Natural killer cell treated with Interleukin-12 subunit alpha and Interleukin-12 subunit beta and Interleukin-15 and Interleukin-18, amount 100 ng/mL, for 72 hours (primary cell): Measurements from ENCODE around the gene SLC39A13. TPM values are rescaled to one million over a fixed set of nuclear protein-coding genes. Genes with fewer than 3 reads are reported as not detected.
A peak's percentile ranks its signal among the peaks of the same experiment; 100 is the strongest.

Experiments
- ATAC-seq, 2 donors: fragments of 150-1000 bp; cut with Tn5 transposase in 1 of 2; sonication (Bioruptor Pico), chemical (Tn5 transposase) in 1 of 2; 2 replicates each; pipeline ENCODE4 v1.10.0; 2021
- DNase-seq: peaks from one replicate; pipeline ENCODE4 v3.0.0; 2022; ENCODE audit warnings: low spot score
- H3K27ac Mint-ChIP-seq, 2 donors: 1 replicate in 1 of 2; 2 replicates in 1 of 2; pipeline ENCODE4 v1.8.0; 2022; ENCODE audit warnings: mixed read lengths in 2 of 2, mild to moderate bottlenecking in 1 of 2, moderate library complexity in 1 of 2
- H3K27me3 Mint-ChIP-seq, 2 donors: 1 replicate in 1 of 2; 2 replicates in 1 of 2; pipeline ENCODE4 v1.8.0; 2022; ENCODE audit warnings: mixed read lengths in 2 of 2
- H3K36me3 Mint-ChIP-seq: one replicate; pipeline ENCODE4 v1.8.0; 2022; ENCODE audit warnings: mixed read lengths
- H3K4me1 Mint-ChIP-seq, 2 donors: 1 replicate in 1 of 2; 2 replicates in 1 of 2; pipeline ENCODE4 v1.8.0; 2022; ENCODE audit warnings: low read depth in 2 of 2, mixed read lengths in 2 of 2, mild to moderate bottlenecking in 1 of 2
- H3K4me3 Mint-ChIP-seq: one replicate; pipeline ENCODE4 v1.8.0; 2022; ENCODE audit warnings: mixed read lengths
- H3K9me3 Mint-ChIP-seq: 2 replicates; pipeline ENCODE4 v1.8.0; 2022; ENCODE audit warnings: mixed read lengths
- total RNA-seq, 2 donors: library from RNA; stranded (reverse); gene quantifications; one replicate each; pipeline ENCODE4 v1.2.3, GENCODE V29; 2022

Gene SLC39A13
- total RNA-seq, 2 donors from 2014 or later = 20.9 to 31.3 TPM

GRCh38 chr11:47390422-47390760 lies 18.0 kb upstream of the SLC39A13 start:
- Mint-ChIP-seq H3K27ac (peak overlapping the region; percentile 54 to 85), H3K4me3 (no peak overlapping the region), H3K27me3 (no peaks in the 10 kb centered on the region), H3K36me3 (no peaks in the 10 kb centered on the region), H3K9me3 (no peaks in the 10 kb centered on the region), H3K4me1 (peaks cover 34 to 58% of the 10 kb centered on the region in 2 donors)
- no peak for ATAC-seq
- no peak for DNase-seq

DNA sequence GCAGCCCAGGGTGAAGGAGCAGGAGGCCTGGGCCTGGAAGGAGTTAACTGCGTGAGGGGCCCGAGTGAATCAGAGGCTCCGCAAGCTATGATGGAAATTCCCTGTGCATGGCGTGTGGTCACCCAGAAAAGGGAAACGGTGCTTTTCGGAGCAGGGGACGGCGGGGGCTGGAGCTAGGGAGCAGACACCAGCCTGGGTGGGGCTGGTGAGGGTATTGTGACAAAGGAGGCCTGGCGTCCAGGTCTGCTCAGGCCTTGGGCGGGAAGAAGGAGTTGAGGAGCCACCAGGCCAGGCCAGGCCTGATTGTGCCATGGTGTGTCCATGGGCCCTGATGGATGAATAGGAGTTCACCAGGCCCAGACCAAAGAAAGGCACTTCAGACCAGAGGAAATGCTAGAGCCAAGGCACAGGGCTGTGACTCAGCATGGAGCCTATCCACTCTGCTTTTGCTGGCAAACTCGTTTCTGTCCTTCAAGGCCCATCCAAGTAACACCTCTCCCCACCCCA lies 17.3 kb upstream of the SLC39A13 start:
- Mint-ChIP-seq H3K4me3 (no peak overlapping the region), H3K27me3 (no peaks in the 10 kb centered on the region), H3K9me3 (no peaks in the 10 kb centered on the region), H3K36me3 (no peaks in the 10 kb centered on the region), H3K4me1 (peaks cover 34 to 62% of the 10 kb centered on the region in 2 donors), H3K27ac (peak overlapping the region; percentile 54)
- no peak for DNase-seq
- no peak for ATAC-seq

DNA sequence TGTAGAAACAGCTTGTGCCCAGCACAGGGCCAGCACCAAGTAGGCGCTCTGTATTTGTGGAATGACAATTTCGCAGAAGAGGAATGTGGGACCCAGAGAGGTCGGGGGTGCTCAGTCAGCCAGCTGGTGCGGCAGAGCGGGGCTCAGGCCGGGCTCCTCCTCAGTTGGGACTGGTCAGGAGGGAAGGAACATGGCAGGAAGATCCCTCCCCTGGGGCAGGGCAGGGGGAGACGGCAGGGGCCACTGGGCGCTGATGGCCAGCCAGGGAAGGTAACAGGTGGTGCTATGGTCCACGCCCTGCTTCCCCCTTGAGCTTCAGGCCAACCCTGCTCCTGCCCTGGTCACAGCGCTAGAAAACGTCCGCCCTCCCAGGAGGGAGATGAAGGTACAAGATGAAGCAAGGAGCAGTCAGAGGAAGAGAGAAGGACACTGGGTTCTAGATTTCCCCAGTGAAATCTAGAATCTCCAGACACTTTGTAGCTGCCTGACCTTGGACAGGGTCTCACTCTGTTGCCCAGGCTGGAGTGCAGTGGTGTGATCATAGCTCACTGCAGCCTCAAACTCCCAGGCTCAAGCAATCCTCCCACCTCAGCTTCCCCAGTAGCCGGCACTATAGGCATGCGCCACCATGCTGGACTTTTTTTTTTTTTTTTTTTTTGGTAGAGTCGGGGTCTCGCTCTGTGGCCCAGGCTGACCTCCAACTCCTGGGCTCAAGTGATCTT lies 16.5 kb upstream of the SLC39A13 start:
- ATAC-seq (no peak), DNase-seq (no peak)
- Mint-ChIP-seq H3K4me1 (peaks cover 34 to 62% of the 10 kb centered on the region in 2 donors), H3K27me3 (no peaks in the 10 kb centered on the region), H3K4me3 (no peak overlapping the region), H3K36me3 (no peaks in the 10 kb centered on the region), H3K27ac (peak overlapping the region; percentile 49 to 54), H3K9me3 (no peaks in the 10 kb centered on the region)

DNA sequence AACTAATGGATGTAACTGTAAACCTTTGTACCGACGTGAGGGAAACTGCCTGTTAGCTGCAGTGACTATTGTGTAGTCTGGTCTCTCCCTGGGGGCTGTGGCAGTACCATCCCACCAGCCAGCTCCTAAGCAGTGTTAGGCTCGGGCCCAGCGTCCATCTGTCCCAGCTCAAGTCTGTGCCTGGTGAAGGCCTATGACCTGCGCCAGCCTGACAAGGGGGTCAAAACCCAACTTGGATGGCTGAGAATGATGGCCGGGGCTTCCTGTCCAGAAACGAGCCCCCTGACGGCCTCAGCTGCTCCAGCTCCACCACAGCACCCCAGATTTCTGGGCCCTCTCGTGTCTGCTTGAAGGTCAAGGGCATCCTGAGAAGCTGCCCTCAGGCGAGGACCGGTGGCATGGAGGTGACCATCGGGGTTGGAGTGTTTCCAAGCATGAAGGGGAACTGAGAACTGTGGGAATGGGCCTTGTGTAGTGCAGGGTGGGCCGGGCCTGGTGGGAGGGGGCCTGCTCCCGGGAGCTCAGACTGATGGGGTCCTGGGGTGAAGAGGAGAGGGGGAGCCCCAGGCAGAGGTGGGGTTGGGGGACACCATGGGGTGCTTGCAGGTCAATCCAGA lies 15.7 kb upstream of the SLC39A13 start:
- H3K36me3 Mint-ChIP-seq = no peaks in the 10 kb centered on the region
- no peak for ATAC-seq
- H3K4me1 Mint-ChIP-seq = peaks cover 34 to 64% of the 10 kb centered on the region in 2 donors
- DNase-seq = no peak
- no peaks in the 10 kb centered on the region for H3K9me3 Mint-ChIP-seq
- peak overlapping the region; percentile 35 to 54 for H3K27ac Mint-ChIP-seq
- no peak overlapping the region for H3K4me3 Mint-ChIP-seq
- H3K27me3 Mint-ChIP-seq = no peaks in the 10 kb centered on the region

- H3K4me3 Mint-ChIP-seq = no peak overlapping the region
Observed at GRCh38 chr11:47393163-47394049, 15.0 kb upstream of the SLC39A13 start.

DNA sequence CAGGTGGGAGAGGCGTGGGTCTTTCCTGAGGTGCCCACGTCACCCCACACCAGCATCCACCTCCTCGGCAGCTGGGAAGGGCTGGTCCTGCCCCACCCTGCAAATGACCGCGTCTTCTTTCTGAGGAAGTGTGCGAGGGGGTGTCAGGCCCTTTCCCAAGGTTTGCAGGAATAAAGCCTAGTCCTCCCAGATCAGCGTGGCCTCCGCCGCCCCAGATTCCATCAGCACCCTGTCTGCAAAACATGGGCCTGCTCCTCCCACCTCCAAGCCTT lies 14.4 kb upstream of the SLC39A13 start:
- Mint-ChIP-seq H3K4me3 (peak overlapping the region; percentile 39), H3K36me3 (no peaks in the 10 kb centered on the region), H3K27ac (peak overlapping the region; percentile 80 to 91), H3K27me3 (no peaks in the 10 kb centered on the region), H3K4me1 (peaks cover 25 to 51% of the 10 kb centered on the region in 2 donors), H3K9me3 (no peaks in the 10 kb centered on the region)
- DNase-seq = no peak
- no peak for ATAC-seq

More at GRCh38 chr11:47393163-47394049, 15.0 kb upstream of the SLC39A13 start:
- Mint-ChIP-seq H3K27ac (peak overlapping the region; percentile 80 to 91), H3K9me3 (no peaks in the 10 kb centered on the region), H3K4me1 (peaks cover 27 to 57% of the 10 kb centered on the region in 2 donors), H3K36me3 (no peaks in the 10 kb centered on the region), H3K27me3 (no peaks in the 10 kb centered on the region)
- ATAC-seq (no peak), DNase-seq (no peak)

GRCh38 chr11:47394322-47395222 lies 13.8 kb upstream of the SLC39A13 start:
- peak; percentile 90 to 94 for ATAC-seq

DNA sequence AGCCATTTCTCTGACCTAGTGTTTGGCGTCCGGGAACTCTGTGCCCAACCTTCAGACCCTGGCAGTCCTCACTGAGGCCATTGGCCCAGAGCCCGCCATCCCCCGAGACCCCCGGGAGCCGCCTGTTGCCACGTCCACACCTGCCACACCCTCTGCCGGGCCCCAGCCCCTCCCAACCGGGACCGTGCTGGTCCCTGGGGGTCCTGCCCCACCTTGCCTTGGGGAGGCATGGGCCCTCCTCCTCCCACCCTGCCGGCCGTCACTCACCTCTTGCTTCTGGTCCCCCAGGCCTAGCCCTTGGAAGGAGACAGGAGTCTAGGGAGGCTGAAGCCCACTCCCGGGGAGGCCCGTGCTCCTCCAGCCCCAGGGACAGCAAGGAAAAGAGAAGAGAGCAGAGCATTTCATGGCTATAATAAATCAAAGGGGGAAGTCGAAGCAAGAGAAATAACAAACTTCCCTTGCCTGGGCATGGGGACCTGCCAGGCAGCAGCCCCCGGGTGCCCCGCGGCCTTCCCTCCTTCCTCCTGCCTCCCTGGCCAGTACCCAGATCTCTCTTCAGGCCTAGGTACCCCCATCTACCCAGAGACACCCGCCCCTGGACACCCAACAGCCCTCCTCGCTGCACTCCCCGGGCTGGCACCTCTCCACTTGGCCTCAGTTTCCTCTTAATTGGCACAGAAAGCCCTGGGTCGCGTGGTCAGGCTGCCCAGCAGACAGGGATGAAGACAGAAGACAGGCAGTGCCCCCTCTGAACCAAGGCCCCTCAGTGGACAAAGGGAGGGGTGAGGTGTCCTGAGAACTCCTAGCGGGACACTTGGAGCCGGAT lies 13.0 kb upstream of the SLC39A13 start:
- H3K27me3 Mint-ChIP-seq = no peaks in the 10 kb centered on the region
- peak overlapping the region; percentile 34 for H3K4me3 Mint-ChIP-seq
- H3K4me1 Mint-ChIP-seq = peaks cover 14 to 43% of the 10 kb centered on the region in 2 donors
- ATAC-seq (peak in 1 of 2 donors; percentile 1), DNase-seq (no peak)
- H3K36me3 Mint-ChIP-seq = no peaks in the 10 kb centered on the region
- H3K9me3 Mint-ChIP-seq = no peaks in the 10 kb centered on the region
- peak overlapping the region; percentile 80 to 91 for H3K27ac Mint-ChIP-seq

More at GRCh38 chr11:47394322-47395222, 13.8 kb upstream of the SLC39A13 start:
- Mint-ChIP-seq H3K36me3 (no peaks in the 10 kb centered on the region), H3K27ac (peak overlapping the region; percentile 80 to 91), H3K9me3 (no peaks in the 10 kb centered on the region), H3K4me3 (peak overlapping the region; percentile 39), H3K27me3 (no peaks in the 10 kb centered on the region), H3K4me1 (peaks cover 20 to 46% of the 10 kb centered on the region in 2 donors)
- DNase-seq = peak; percentile 86

DNA sequence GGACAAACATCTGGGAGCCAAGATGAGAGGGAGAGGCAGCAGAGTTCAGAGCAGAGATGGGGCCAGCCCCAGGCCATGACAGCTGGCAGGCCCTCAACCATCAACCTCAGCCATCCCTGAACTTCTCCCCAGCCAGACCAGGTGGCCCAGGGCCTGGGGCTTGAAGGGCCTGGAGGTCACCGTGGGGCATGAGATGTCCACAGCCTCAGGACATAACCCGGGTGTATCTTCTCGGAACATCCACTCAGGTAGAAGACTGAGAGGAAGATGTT lies 12.4 kb upstream of the SLC39A13 start:
- no peaks in the 10 kb centered on the region for H3K36me3 Mint-ChIP-seq
- no peak overlapping the region for H3K4me3 Mint-ChIP-seq
- H3K9me3 Mint-ChIP-seq = no peaks in the 10 kb centered on the region
- H3K27ac Mint-ChIP-seq = peak overlapping the region; percentile 80 to 91
- peak; percentile 25 for DNase-seq
- no peak for ATAC-seq
- H3K27me3 Mint-ChIP-seq = no peaks in the 10 kb centered on the region
- peaks cover 12 to 42% of the 10 kb centered on the region in 2 donors for H3K4me1 Mint-ChIP-seq

DNA sequence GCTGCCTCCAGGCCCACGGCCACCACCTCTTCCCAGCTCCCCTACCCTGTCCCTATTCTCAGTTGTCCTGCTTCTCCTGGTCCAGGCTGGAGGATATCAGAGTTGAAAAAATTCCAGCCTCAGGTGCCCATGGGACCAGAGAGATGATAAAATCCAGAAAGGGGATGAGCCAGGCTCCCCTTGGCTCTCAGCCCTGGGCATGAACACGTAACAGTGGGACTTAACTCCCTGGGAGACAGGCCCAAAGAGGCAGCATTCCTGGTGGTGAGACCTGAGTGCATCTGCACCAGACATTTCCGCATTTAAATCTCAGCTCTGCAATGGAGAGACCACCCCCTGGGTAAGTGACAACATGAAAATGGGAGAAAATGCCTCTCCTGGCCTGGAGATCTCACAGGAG lies 10.4 kb upstream of the SLC39A13 start:
- Mint-ChIP-seq H3K9me3 (no peaks in the 10 kb centered on the region), H3K4me3 (no peak overlapping the region), H3K36me3 (no peaks in the 10 kb centered on the region), H3K27me3 (no peaks in the 10 kb centered on the region), H3K27ac (no peak overlapping the region), H3K4me1 (peaks cover 5 to 32% of the 10 kb centered on the region in 2 donors)
- ATAC-seq = no peak
- no peak for DNase-seq

DNA sequence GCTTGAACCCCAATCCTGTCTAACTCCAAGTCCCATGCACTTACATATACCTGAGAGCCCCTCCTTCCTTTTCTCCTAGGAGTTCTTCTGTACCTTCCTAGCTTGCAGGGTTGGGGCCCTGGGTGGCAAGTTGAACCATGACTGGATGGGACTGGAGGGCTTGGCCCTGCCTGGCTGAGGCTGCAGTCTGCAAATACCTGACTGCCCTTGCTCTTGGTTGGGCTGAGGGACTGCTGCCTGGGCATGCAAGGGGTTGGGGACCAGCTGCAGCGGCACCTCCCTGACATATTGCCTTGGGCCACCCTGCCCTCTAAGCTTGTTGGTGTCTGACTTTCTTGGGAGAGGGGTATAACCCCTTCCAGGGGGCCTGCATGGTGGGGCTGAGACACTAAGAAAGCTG lies 9.8 kb upstream of the SLC39A13 start:
- H3K4me3 Mint-ChIP-seq = no peak overlapping the region
- DNase-seq (no peak), ATAC-seq (no peak)
- H3K27ac Mint-ChIP-seq = no peak overlapping the region
- H3K4me1 Mint-ChIP-seq = peaks cover 5 to 30% of the 10 kb centered on the region in 2 donors
- no peaks in the 10 kb centered on the region for H3K9me3 Mint-ChIP-seq
- no peaks in the 10 kb centered on the region for H3K36me3 Mint-ChIP-seq
- no peaks in the 10 kb centered on the region for H3K27me3 Mint-ChIP-seq

GRCh38 chr11:47399860-47400767 lies 8.3 kb upstream of the SLC39A13 start:
- ATAC-seq (peak; percentile 83 to 84), DNase-seq (no peak)
- Mint-ChIP-seq H3K4me1 (peaks cover 5 to 22% of the 10 kb centered on the region in 2 donors), H3K27ac (peak overlapping the region; percentile 51 to 78), H3K9me3 (no peaks in the 10 kb centered on the region), H3K4me3 (peak overlapping the region; percentile 69), H3K27me3 (no peaks in the 10 kb centered on the region), H3K36me3 (no peaks in the 10 kb centered on the region)
